Activated T-cell treated with anti-CD3 and anti-CD28 coated beads, Interleukin-2, amount 50 U/mL, for 72 hours (primary cell): ENCODE measurements around the gene DOCK6. TPM values are rescaled to one million over a fixed set of nuclear protein-coding genes. Genes with fewer than 3 reads are reported as not detected.
"Not testable (repeated sequence)": the region's sequence is repeated elsewhere in the genome, so short reads cannot be mapped to it uniquely, and the experiment has no call there.

Experiments
- ATAC-seq, 2 donors: fragments of 150-1000 bp; cut with Tn5 transposase; replicated peaks in 1 of 2; 2 replicates each; pipeline ENCODE4 v1.10.0; 2021; ENCODE audit warnings: moderate library complexity in 2 of 2, mild to moderate bottlenecking in 1 of 2
- DNase-seq, 2 donors: peaks; one replicate each; pipeline ENCODE4 v3.0.0; 2021 to 2022; ENCODE audit warnings: mixed read lengths in 1 of 2
- H3K27ac Mint-ChIP-seq: one replicate; pipeline ENCODE4 v1.8.0; 2022; ENCODE audit warnings: mild to moderate bottlenecking, moderate library complexity, mixed read lengths
- H3K27me3 Mint-ChIP-seq: one replicate; pipeline ENCODE4 v1.8.0; 2022; ENCODE audit warnings: low read depth, mixed read lengths
- H3K36me3 Mint-ChIP-seq, 2 donors: one replicate each; pipeline ENCODE4 v1.8.0; 2022; ENCODE audit warnings: mixed read lengths in 2 of 2, mild to moderate bottlenecking in 1 of 2; ENCODE audit not compliant: insufficient read depth in 2 of 2
- H3K4me1 Mint-ChIP-seq: one replicate; pipeline ENCODE4 v1.8.0; 2022; ENCODE audit warnings: low read depth, mixed read lengths
- H3K4me3 Mint-ChIP-seq, 2 donors: one replicate each; pipeline ENCODE4 v1.8.0; 2022; ENCODE audit warnings: mild to moderate bottlenecking in 2 of 2, mixed read lengths in 2 of 2, moderate library complexity in 2 of 2
- H3K9me3 Mint-ChIP-seq, 2 donors: one replicate each; pipeline ENCODE4 v1.8.0; 2022; ENCODE audit warnings: mixed read lengths in 2 of 2
- total RNA-seq, 2 donors: library from RNA; stranded (reverse); gene quantifications; one replicate each; pipeline ENCODE4 v1.2.3, GENCODE V29; 2022

DOCK6 gene
- total RNA-seq, 2 donors from 2014 or later, result 8.4 to 9.1 TPM

DNA sequence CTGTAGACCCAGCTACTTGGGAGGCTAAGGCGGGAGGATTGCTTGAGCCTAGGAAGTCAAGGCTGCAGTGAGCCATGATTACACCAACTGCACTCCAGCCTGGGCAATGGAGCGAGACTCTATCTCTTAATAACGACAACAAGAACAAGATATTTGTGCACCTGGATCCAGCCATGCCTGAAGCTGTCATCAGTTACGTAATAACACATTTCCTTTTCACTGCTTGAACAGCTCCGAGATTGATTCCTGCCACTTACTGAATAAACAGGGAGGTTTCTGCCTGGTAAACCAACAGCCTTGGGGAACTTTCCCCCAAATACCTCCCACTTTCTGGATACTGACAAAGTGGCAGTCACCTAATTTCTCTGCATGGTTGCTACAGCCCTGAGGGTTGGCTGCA, 70.4 kb downstream of the DOCK6 start:
- Mint-ChIP-seq H3K27me3 (peaks cover 16% of the 10 kb centered on the region), H3K27ac (no peak overlapping the region), H3K4me1 (peaks cover 6% of the 10 kb centered on the region), H3K9me3 (no peaks in the 10 kb centered on the region), H3K36me3 (no peaks in the 10 kb centered on the region), H3K4me3 (no peak overlapping the region)
- ATAC-seq (no peak), DNase-seq (no peak)

DNA sequence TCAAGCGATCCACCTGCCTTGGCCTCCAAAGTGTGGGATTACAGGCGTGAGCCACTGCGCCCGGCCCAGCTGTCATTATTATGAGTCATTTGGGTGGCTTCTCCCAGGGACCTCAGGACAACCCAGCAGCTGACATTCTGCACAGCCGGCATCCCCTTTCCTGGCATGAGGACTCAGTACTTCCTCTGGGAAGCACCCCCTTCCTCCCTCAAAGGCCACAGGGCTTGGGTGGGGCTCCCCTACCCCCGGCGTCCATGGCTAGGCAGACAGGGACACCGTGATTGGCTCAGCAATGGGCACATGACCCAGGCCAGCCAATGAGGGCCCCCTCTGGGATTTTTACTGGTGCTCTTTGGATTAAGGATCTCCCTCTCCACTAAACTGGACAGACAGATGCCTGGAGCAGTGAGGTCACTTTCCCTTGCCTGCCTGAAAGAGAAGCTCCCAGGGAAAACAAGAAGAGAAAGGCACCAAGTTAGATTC, 71.0 kb downstream of the DOCK6 start:
- no peak for DNase-seq

DNA sequence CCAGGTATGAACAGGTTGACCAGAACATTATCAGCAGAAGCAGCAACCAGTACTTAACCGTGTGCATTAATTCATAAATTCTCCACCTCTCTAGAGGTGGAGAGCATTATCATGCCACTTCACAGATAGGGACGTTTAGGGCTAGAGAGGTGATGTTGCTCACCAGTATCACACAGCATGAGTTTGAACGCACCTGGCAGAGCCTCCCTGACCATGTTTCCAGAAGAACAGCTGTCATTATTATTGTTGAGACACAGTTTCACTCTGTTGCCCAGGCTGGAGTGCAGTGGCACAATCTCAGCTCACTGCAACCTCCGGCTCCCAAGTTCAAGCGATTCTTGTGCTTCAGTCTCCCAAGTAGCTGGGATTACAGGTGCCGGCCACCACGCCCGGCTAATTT, 71.8 kb downstream of the DOCK6 start:
- Mint-ChIP-seq H3K9me3 (no peaks in the 10 kb centered on the region), H3K4me1 (no peaks in the 10 kb centered on the region), H3K27ac (no peak overlapping the region), H3K4me3 (no peak overlapping the region), H3K36me3 (no peaks in the 10 kb centered on the region), H3K27me3 (peaks cover 3% of the 10 kb centered on the region)
- ATAC-seq (no peak), DNase-seq (no peak)

More for the DNA sequence above, 71.0 kb downstream of the DOCK6 start:
- peaks cover 2% of the 10 kb centered on the region for H3K4me1 Mint-ChIP-seq
- peaks cover 11% of the 10 kb centered on the region for H3K27me3 Mint-ChIP-seq
- ATAC-seq, result no peak
- no peaks in the 10 kb centered on the region for H3K9me3 Mint-ChIP-seq
- H3K4me3 Mint-ChIP-seq, result no peak overlapping the region
- no peaks in the 10 kb centered on the region for H3K36me3 Mint-ChIP-seq
- H3K27ac Mint-ChIP-seq, result no peak overlapping the region

DNA sequence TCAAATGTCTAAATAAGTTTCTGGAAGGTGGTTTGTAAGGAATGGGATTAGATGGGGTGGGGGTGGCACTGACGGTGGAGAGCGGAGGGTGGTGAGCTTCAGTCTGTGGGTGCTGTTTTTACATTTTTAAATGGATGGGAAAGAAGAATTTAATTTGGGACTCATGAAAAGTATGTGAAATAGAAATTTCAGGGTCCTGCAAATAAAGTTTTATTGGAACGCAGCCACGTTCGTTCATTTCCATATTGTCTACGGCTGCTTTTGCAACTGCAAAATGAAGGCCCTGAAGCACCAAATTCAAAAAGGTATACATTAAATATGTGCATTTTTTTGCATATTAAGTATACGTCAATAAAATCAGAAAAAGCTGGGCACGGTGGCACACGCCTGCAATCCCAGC, 74.9 kb downstream of the DOCK6 start:
- DNase-seq (no peak), ATAC-seq (no peak)
- no peaks in the 10 kb centered on the region for H3K36me3 Mint-ChIP-seq
- no peaks in the 10 kb centered on the region for H3K4me1 Mint-ChIP-seq
- no peak overlapping the region for H3K4me3 Mint-ChIP-seq
- H3K9me3 Mint-ChIP-seq, result no peaks in the 10 kb centered on the region
- no peak overlapping the region for H3K27ac Mint-ChIP-seq
- H3K27me3 Mint-ChIP-seq, result no peaks in the 10 kb centered on the region

DNA sequence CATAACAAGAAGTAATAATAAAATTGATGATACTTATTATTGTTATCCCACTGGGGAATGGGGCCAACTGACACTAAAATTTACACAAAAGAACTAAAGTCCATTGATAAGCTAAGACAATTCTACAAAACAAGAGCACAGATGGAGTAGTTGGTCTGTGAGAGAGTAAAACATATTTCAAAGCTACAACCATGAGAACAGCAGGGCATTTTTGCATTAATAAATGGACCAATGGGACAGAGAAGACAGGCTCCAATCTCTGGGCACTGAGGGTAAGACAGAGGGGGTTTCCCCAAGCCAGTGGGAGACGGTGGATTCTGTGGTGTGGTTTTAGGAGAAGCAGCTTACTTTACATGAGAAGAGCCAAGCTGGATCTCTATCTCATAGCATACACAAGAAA, 79.3 kb downstream of the DOCK6 start:
- ATAC-seq, result no peak

DNA sequence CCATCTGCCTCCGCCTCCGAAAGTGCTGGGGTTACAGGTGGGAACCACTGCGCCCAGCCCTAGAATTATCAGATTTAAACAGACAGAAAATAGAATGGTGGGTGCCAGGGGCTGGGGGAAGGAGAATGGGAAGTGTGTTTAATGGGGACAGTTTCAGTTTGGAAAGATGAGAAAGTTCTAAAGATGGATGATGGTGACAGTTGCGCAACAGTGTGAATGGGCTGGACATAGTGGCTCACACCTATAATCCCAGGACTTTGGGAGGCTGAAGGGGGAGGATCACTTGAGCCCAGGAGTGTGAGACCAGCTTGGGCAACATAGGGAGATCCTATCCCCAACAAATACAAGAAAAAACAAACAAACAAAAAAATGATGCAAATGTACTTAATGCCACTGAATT, 80.8 kb downstream of the DOCK6 start:
- Mint-ChIP-seq H3K9me3 (no peaks in the 10 kb centered on the region), H3K27ac (no peak overlapping the region), H3K4me3 (no peak overlapping the region), H3K36me3 (no peaks in the 10 kb centered on the region), H3K27me3 (peaks cover 4% of the 10 kb centered on the region), H3K4me1 (peaks cover 8% of the 10 kb centered on the region)
- DNase-seq, result no peak
- ATAC-seq, result no peak

More for the DNA sequence above, 79.3 kb downstream of the DOCK6 start:
- Mint-ChIP-seq H3K27ac (no peak overlapping the region), H3K4me3 (no peak overlapping the region), H3K9me3 (no peaks in the 10 kb centered on the region), H3K36me3 (no peaks in the 10 kb centered on the region), H3K4me1 (peaks cover 8% of the 10 kb centered on the region), H3K27me3 (peaks cover under 1% of the 10 kb centered on the region)
- no peak for DNase-seq

DNA sequence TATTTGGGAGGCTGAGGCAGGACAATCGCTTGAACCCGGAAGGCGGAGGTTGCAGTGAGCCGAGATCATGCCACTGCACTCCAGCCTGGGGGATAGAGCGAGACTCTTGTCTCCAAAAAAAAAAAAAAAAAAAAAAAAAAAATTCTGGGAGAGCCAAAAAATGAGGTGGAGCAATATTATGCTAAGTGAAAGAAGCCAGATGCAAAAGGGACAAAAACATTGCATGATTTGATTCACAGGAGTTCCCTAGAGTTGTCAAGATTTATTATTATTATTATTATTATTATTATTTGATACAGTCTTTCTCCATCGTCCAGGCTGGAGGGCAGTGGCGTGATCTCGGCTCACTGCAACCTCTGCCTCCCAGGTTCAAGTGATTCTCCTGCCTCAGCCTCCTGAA, 81.3 kb downstream of the DOCK6 start:
- not testable (repeated sequence) for H3K27me3 Mint-ChIP-seq, ATAC-seq, H3K4me1 Mint-ChIP-seq, H3K4me3 Mint-ChIP-seq, H3K36me3 Mint-ChIP-seq, H3K27ac Mint-ChIP-seq, DNase-seq, H3K9me3 Mint-ChIP-seq

DNA sequence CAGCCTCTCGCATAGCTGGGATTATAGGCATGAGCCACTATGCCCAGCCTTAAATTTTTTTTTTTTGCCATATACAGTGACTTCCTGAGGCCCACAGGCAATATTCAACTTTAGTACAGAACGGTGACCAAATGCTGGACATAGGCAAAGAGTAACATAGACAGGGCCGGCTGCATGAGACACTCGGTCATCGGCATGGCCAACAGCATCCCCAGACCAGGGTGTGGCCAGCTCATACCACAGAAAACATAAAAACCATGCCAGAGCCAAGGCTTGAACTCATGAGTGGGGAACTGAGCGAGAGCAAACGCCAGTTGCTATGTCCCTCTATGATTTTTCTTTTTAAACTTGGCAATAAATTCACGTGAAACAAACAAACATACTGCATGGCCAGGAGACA, 82.0 kb downstream of the DOCK6 start:
- no peak overlapping the region for H3K27ac Mint-ChIP-seq
- no peaks in the 10 kb centered on the region for H3K9me3 Mint-ChIP-seq
- DNase-seq (no peak), ATAC-seq (no peak)
- peaks cover 8% of the 10 kb centered on the region for H3K4me1 Mint-ChIP-seq
- peaks cover 4% of the 10 kb centered on the region for H3K27me3 Mint-ChIP-seq
- no peaks in the 10 kb centered on the region for H3K36me3 Mint-ChIP-seq
- H3K4me3 Mint-ChIP-seq, result no peak overlapping the region

DNA sequence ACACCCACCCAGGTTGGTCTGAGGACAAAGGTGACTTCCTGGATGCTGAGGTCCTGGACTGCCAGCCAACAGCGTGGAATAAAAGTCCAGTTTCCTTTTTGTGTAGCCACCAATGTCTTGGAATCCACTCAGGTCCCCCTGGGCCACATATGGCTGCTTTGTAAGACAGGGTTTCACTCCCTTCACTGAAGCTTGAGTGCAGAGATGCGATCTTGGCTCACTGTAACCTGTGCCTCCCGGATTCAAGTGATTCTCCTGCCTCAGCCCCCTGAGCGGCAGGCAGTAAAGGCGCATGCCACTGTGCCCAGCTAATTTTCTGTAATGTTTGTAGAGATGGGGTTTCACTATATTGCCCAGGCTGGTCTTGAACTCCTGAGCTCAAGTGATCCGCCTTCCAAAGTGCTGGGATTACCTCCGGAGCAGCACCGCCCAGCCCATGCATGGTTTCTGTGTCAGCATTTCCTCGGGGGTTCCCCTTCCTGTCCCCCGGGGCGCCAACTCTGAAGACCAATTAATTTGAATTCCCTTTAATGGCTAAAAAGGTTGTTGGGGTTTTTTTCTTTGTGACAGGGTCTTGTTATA, 82.5 kb downstream of the DOCK6 start:
- H3K4me1 Mint-ChIP-seq, result peaks cover 8% of the 10 kb centered on the region
- no peak overlapping the region for H3K27ac Mint-ChIP-seq
- peak overlapping the region in 1 of 2 donors; percentile 7 for H3K4me3 Mint-ChIP-seq
- DNase-seq, result peak in 1 of 2 donors; percentile 19
- H3K27me3 Mint-ChIP-seq, result peaks cover 4% of the 10 kb centered on the region
- H3K36me3 Mint-ChIP-seq, result no peaks in the 10 kb centered on the region
- peak in 1 of 2 donors; percentile 39 for ATAC-seq
- H3K9me3 Mint-ChIP-seq, result no peaks in the 10 kb centered on the region

DNA sequence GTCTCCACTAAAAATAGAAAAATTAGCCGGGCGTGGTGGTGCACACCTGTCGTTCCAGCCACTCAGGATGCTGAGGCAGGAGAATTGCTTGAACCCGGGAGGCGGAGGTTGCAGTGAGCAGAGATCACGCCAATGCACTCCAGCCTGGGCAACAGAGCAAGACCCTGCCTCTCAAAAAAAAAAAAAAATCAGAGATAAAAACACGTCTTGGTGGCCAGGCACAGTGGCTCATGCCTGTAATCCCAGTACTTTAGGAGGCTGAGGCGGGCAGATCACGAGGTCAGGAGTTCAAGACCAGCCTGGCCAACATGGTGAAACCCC, 83.2 kb downstream of the DOCK6 start:
- not testable (repeated sequence) for H3K36me3 Mint-ChIP-seq, DNase-seq, H3K4me1 Mint-ChIP-seq, ATAC-seq, H3K4me3 Mint-ChIP-seq, H3K27me3 Mint-ChIP-seq, H3K27ac Mint-ChIP-seq, H3K9me3 Mint-ChIP-seq

DNA sequence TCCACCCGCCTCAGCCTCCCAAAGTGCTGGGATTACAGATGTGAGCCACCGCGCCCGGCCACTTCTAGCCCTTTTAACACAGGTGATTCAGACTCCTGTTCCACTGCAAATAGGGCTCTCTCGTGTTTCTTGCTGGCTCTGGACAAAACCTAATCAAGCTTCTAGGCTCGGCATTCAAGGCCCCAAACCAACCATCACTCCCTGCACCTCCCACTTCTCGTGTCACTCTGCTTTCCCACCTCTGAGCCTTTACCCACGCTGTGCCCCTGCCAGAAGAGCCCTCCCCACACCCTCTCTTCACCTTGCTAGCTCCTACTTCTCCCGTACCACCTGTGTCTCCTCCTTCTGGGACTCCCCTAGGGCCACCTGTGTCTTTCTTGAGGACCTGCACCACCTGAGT, 84.7 kb downstream of the DOCK6 start:
- Mint-ChIP-seq H3K4me1 (peaks cover 8% of the 10 kb centered on the region), H3K9me3 (no peaks in the 10 kb centered on the region), H3K36me3 (no peaks in the 10 kb centered on the region), H3K4me3 (no peak overlapping the region), H3K27me3 (peaks cover 4% of the 10 kb centered on the region), H3K27ac (no peak overlapping the region)
- DNase-seq (no peak), ATAC-seq (no peak)

DNA sequence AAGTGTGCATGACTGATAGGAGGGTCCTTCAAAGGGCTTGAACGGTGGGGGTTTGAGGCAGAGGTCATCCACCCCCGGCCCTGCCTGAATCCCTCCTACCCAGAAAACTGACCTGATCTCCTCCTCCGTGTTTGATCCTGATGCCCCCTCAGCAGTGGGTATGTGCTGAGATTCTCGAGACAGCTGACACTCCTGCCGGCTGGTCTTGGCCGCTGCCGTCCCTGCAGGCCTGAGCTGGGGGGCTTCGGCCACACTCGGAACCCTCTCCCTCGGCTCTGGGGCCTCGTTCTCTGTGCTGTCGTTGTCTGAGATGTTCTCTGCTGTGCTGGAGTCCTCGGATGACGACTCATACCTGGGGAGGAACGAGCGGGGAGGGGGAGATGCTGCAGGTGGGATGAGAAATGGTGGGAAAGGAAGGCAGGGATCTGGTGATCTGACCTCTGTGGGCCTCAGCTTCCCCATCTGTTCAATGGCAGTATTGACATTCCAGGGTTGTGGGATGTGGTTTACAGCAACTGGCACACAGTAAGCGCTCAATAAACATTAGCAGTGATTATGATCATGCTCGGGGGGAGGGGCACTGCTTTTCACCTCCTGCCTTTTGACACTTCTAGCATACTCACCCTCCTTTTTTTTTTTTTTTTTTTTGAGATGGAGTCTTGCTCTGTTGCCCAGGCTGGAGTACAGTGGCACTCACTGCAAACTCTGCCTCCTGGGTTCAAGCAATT, 85.7 kb downstream of the DOCK6 start:
- Mint-ChIP-seq H3K4me3 (no peak overlapping the region), H3K9me3 (no peaks in the 10 kb centered on the region), H3K27me3 (peaks cover 4% of the 10 kb centered on the region), H3K4me1 (peaks cover 8% of the 10 kb centered on the region), H3K36me3 (no peaks in the 10 kb centered on the region), H3K27ac (no peak overlapping the region)
- ATAC-seq (no peak), DNase-seq (no peak)

DNA sequence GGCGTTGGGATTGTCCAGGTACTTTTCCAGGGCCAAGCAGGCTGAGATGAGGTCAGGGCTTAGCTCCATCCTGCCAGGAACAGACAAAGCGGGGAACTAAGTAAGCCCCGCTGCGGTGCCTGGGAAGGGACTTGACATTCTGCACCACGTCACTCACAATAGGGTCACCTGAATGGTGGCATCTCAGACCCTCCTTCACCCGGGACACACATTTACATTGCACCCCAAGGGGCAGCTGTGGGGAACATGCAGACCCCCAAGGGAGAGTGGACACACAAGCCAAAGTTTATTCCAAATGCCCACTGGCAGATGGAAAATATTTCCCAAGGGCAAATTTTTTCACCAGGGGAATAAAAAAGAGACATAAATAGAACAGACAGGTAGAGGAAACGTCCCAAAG, 86.4 kb downstream of the DOCK6 start:
- ATAC-seq, result no peak

DNA sequence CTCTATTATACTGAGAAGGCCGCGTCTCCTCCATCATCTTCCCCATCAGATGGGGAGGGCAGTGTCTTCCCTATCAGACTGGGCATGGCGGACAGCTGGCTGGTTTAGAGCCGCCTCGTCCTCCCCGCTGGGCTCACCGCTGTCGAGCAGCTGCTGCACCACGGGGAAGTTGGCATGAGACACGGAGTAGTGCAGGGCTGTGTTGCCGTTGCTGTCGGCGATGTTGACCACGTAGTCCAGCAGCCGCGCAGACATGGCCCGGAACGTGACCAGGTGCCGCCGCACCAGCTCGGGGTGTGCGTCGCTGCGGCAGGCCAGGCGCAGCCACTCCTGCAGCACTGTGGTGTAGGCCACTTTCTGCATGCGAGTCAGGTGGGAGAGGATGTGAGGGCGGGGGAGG, 88.0 kb downstream of the DOCK6 start:
- no peak overlapping the region for H3K4me3 Mint-ChIP-seq
- H3K36me3 Mint-ChIP-seq, result no peaks in the 10 kb centered on the region
- no peak for ATAC-seq
- H3K9me3 Mint-ChIP-seq, result no peaks in the 10 kb centered on the region
- no peaks in the 10 kb centered on the region for H3K4me1 Mint-ChIP-seq
- no peak for DNase-seq
- no peak overlapping the region for H3K27ac Mint-ChIP-seq
- peaks cover 4% of the 10 kb centered on the region for H3K27me3 Mint-ChIP-seq

More for the DNA sequence above, 86.4 kb downstream of the DOCK6 start:
- Mint-ChIP-seq H3K9me3 (no peaks in the 10 kb centered on the region), H3K36me3 (no peaks in the 10 kb centered on the region), H3K27me3 (peaks cover 4% of the 10 kb centered on the region), H3K27ac (no peak overlapping the region), H3K4me1 (peaks cover 8% of the 10 kb centered on the region), H3K4me3 (no peak overlapping the region)
- DNase-seq, result no peak
